ENCODE results near the gene ALOX5.
"Not testable (repeated sequence)": the region's sequence is repeated elsewhere in the genome, so short reads cannot be mapped to it uniquely, and the experiment has no call there.

ALOX5 gene

GRCh38 chr10:45407542-45407941, 33.5 kb downstream of the ALOX5 start:
- no peak for DNase-seq

GRCh38 chr10:45408421-45409319, 34.7 kb downstream of the ALOX5 start:
- DNase-seq: peak; percentile 9

- DNase-seq: not testable (repeated sequence)
These were observed 35.3 kb downstream of the ALOX5 start for GRCh38 chr10:45409347-45409746.

GRCh38 chr10:45409782-45410181, 35.8 kb downstream of the ALOX5 start:
- DNase-seq: no peak

- DNase-seq: no peak
These were observed 36.4 kb downstream of the ALOX5 start for GRCh38 chr10:45410489-45410806.

- peak; percentile 74 for DNase-seq
These were observed 37.0 kb downstream of the ALOX5 start for GRCh38 chr10:45410807-45411606.

- DNase-seq: no peak
These were observed 37.6 kb downstream of the ALOX5 start for GRCh38 chr10:45411607-45411940.

GRCh38 chr10:45415062-45415461, 41.0 kb downstream of the ALOX5 start:
- DNase-seq: not testable (repeated sequence)

GRCh38 chr10:45416603-45417002, 42.6 kb downstream of the ALOX5 start:
- no peak for DNase-seq

GRCh38 chr10:45417746-45418145, 43.7 kb downstream of the ALOX5 start:
- DNase-seq: no peak

GRCh38 chr10:45418417-45418848, 44.4 kb downstream of the ALOX5 start:
- DNase-seq: peak; percentile 45

GRCh38 chr10:45418849-45419675, 45.0 kb downstream of the ALOX5 start:
- no peak for DNase-seq

GRCh38 chr10:45419676-45420025, 45.6 kb downstream of the ALOX5 start:
- DNase-seq: no peak

GRCh38 chr10:45420453-45421192, 46.6 kb downstream of the ALOX5 start:
- DNase-seq: peak; percentile 82

GRCh38 chr10:45421221-45422097, 47.4 kb downstream of the ALOX5 start:
- DNase-seq: peak; percentile 65

- peak; percentile 25 for DNase-seq
These were observed 48.3 kb downstream of the ALOX5 start for GRCh38 chr10:45422207-45422865.

GRCh38 chr10:45422866-45423659, 49.0 kb downstream of the ALOX5 start:
- no peak for DNase-seq

- DNase-seq: no peak
These were observed 50.0 kb downstream of the ALOX5 start for GRCh38 chr10:45423976-45424499.

- DNase-seq: peak; percentile 36
These were observed 50.8 kb downstream of the ALOX5 start for GRCh38 chr10:45424668-45425404.
